HepG2 (cell line): Measurements from ENCODE around the gene MRPS18C. TPM values are rescaled to one million over a fixed set of nuclear protein-coding genes. Genes with fewer than 3 reads are reported as not detected.
A peak's percentile ranks its signal among the peaks of the same experiment; 100 is the strongest.

Source experiments
- CENPX ChIP-seq: sonication (generic); formaldehyde crosslinking; IDR thresholded peaks from 2 replicates; pipeline ENCODE4 v1.9.0; 2021; ENCODE audit warnings: mild to moderate bottlenecking, missing genetic modification reagents, moderate library complexity
- E2F1 ChIP-seq: sonication (generic); formaldehyde crosslinking; IDR thresholded peaks from 2 replicates; pipeline ENCODE4 v1.5.0; 2020; ENCODE audit warnings: missing genetic modification reagents
- HNRNPL ChIP-seq: fragments of 200-400 bp; formaldehyde crosslinking; IDR thresholded peaks from 2 replicates; pipeline ENCODE4 v1.6.1; 2017; ENCODE audit warnings: mild to moderate bottlenecking, low read depth, low read length
- IKZF4 ChIP-seq: sonication (generic); formaldehyde crosslinking; IDR thresholded peaks from 2 replicates; pipeline ENCODE4 v1.5.1; 2020; ENCODE audit warnings: borderline replicate concordance, mild to moderate bottlenecking, low read depth, missing genetic modification reagents; ENCODE audit errors: not compliant biosample characterization
- KDM4B ChIP-seq: sonication (generic); formaldehyde crosslinking; IDR thresholded peaks from 2 replicates; pipeline ENCODE4 v1.4.0; 2020; ENCODE audit warnings: missing genetic modification reagents
- KLF9 ChIP-seq: IDR thresholded peaks from 2 replicates; pipeline ENCODE4 v1.6.1; 2016; ENCODE audit warnings: low read depth
- NR2F1 ChIP-seq, 2 experiments: fragments of 450-650 bp in 1 of 2; formaldehyde crosslinking in 1 of 2; IDR thresholded peaks; 2 replicates each; pipeline versions ENCODE4 v1.5.0 to v1.6.1; 2016 to 2020; ENCODE audit warnings: mild to moderate bottlenecking in 1 of 2, missing compliant biosample characterization in 1 of 2, missing genetic modification reagents in 1 of 2, moderate library complexity in 1 of 2
- ONECUT2 ChIP-seq: sonication (generic); formaldehyde crosslinking; IDR thresholded peaks from 2 replicates; pipeline ENCODE4 v1.4.0; 2020; ENCODE audit warnings: missing genetic modification reagents
- REPIN1 ChIP-seq: sonication (generic); formaldehyde crosslinking; IDR thresholded peaks from 2 replicates; pipeline ENCODE4 v1.8.0; 2022; ENCODE audit warnings: missing genetic modification reagents, low read depth, mild to moderate bottlenecking, borderline replicate concordance
- SKI ChIP-seq: fragments of 450-650 bp; IDR thresholded peaks from one replicate; pipeline ENCODE4 v1.6.1; 2018; ENCODE audit warnings: mild to moderate bottlenecking; ENCODE audit not compliant: partially characterized antibody
- SP5 ChIP-seq: IDR thresholded peaks from 2 replicates; pipeline ENCODE4 v1.6.1; 2016; ENCODE audit warnings: low read depth, borderline replicate concordance
- TBP ChIP-seq: sonication (generic); formaldehyde crosslinking; IDR thresholded peaks from 2 replicates; pipeline ENCODE4 v1.5.0; 2020; ENCODE audit warnings: missing genetic modification reagents
- TCF7 ChIP-seq: sonication (generic); IDR thresholded peaks from 2 replicates; pipeline ENCODE4 v1.6.1; 2016; ENCODE audit warnings: antibody characterized with exemption, low read depth
- THAP11 ChIP-seq: IDR thresholded peaks from 2 replicates; pipeline ENCODE4 v1.6.1; 2016; ENCODE audit warnings: missing biosample characterization, missing genetic modification reagents
- XRCC5 ChIP-seq: fragments of 200-400 bp; formaldehyde crosslinking; optimal IDR thresholded peaks from 2 replicates; pipeline ENCODE3; 2017; ENCODE audit warnings: mild to moderate bottlenecking, low read length
- ZFP37 ChIP-seq: sonication (generic); formaldehyde crosslinking; IDR thresholded peaks from 2 replicates; pipeline ENCODE4 v1.4.0; 2020; ENCODE audit warnings: missing genetic modification reagents, borderline replicate concordance
- ZIK1 ChIP-seq: sonication (generic); formaldehyde crosslinking; IDR thresholded peaks from 2 replicates; pipeline ENCODE4 v1.5.0; 2020; ENCODE audit warnings: mild to moderate bottlenecking, low read depth, missing genetic modification reagents, borderline replicate concordance
- ZKSCAN8 ChIP-seq: IDR thresholded peaks from 2 replicates; pipeline ENCODE4 v1.6.1; 2016; ENCODE audit warnings: borderline replicate concordance, missing genetic modification reagents, missing compliant biosample characterization
- ZMAT5 ChIP-seq: sonication (generic); formaldehyde crosslinking; IDR thresholded peaks from 2 replicates; pipeline ENCODE4 v1.5.0; 2020; ENCODE audit warnings: mild to moderate bottlenecking, low read depth, missing genetic modification reagents, borderline replicate concordance
- ZNF24 ChIP-seq: fragments of 450-650 bp; IDR thresholded peaks from 2 replicates; pipeline ENCODE4 v1.6.1; 2017; ENCODE audit warnings: antibody characterized with exemption, mild to moderate bottlenecking
- ZNF292 ChIP-seq: sonication (generic); formaldehyde crosslinking; IDR thresholded peaks from 2 replicates; pipeline ENCODE4 v1.8.1; 2022; ENCODE audit warnings: mild to moderate bottlenecking, low read depth, missing genetic modification reagents, borderline replicate concordance
- ZNF761 ChIP-seq: sonication (generic); formaldehyde crosslinking; conservative IDR thresholded peaks from 2 replicates; pipeline ENCODE4 v1.4.0; 2020; ENCODE audit warnings: mild to moderate bottlenecking, missing genetic modification reagents
- polyA plus RNA-seq, 8 experiments: library from polyadenylated mRNA; depleted of rRNA in 3 of 8; stranded (reverse) in 7 of 8; unstranded in 1 of 8; fragments of >200 nt; fragmentation: Illumina TruSeq in 4 of 8; extraction: Trizol in 4 of 8; gene quantifications; 2 replicates each; pipeline versions ENCODE4 v1.2.1 to v1.2.3, GENCODE V29; 2011 to 2016; ENCODE audit warnings: low read depth in 4 of 8, missing spikeins in 1 of 8, mixed read lengths in 1 of 8; ENCODE audit not compliant: insufficient read depth in 1 of 8
- total RNA-seq, 5 experiments: library from RNA; depleted of rRNA; stranded (reverse); fragments of >200 nt; fragmentation: Illumina TruSeq; extraction: Trizol; gene quantifications; 2 replicates each; pipeline ENCODE4 v1.2.3, GENCODE V29; 2016; ENCODE audit warnings: low read depth in 1 of 5
- TF ChIP-seq, protein P1 (sequence below): sonication (generic); formaldehyde crosslinking; IDR thresholded peaks from 2 replicates; pipeline ENCODE4 v1.8.1; 2022; ENCODE audit warnings: low read depth, mild to moderate bottlenecking, missing genetic modification reagents
- TF ChIP-seq, protein P2 (sequence below): sonication (generic); formaldehyde crosslinking; IDR thresholded peaks from 2 replicates; pipeline ENCODE4 v1.5.1; 2020; ENCODE audit warnings: missing genetic modification reagents, mild to moderate bottlenecking, borderline replicate concordance

MRPS18C gene
- total and polyA plus RNA-seq, 2 of the 13 experiments (the other 11 are each of a cell fraction or from before 2014, with no cell fraction given) = 45.4 to 124 TPM

DNA sequence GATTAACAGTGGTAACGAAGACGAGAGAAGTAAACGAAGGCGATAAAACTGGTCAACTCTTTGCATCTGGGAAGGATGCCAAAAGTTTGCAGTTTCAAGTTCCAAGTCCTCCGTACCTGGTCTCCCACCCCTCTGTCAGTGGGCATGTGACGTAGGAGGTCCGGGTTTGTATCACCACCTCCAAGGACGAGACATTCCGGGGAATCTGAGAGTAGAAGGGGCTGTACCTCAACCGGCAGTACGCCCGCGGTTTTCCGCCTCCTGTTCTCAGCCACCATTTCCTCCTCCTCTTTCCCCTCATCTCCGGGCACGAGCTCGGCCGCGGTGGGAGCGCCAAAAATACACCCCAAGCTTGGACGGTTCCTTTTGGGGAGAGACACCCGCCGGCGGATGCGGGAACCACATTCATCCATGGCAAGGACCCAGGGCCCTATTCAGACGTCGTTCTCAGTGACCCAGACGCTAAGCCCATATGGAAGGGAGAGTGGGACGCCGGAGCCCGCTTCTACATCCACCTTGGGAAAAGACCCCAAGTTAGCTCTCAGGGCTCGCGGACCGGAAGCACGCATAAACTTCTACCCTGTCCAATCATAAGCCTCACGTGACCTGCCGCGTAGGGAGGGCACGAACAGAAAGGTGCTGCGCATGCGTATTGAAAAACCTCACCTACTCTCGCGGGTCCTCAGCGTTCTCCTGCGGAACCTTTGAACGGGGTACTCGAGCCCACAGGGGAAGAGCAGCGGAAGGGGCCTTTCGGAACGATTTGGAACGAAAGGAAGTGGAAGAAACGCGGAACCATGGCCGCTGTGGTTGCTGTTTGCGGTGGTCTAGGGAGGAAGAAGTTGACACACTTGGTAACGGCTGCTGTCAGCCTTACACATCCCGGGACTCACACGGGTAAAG lies at the start of gene MRPS18C, which contains the start of gene HELQ (continued):
- TF ChIP-seq E2F1 (CRISPR knock-in tag) (no peak), REPIN1 (CRISPR knock-in tag) (peak; percentile 96), ZNF292 (CRISPR knock-in tag) (no peak), ZNF24 (no peak), TCF7 (0 out of 2 replicates have a peak, but pooled peaks have one; percentile 11), SKI (no peak), SP5 (CRISPR knock-in tag) (0 out of 2 replicates have a peak, but pooled peaks have one; percentile 54), IKZF4 (CRISPR knock-in tag) (no peak), ZNF761 (CRISPR knock-in tag) (peak; percentile 67; the same call in 1 of the 2 replicates), ONECUT2 (CRISPR knock-in tag) (peak; percentile 65; the same call in 1 of the 2 replicates), CENPX (CRISPR knock-in tag) (no peak), HNRNPL (no peak), TBP (CRISPR knock-in tag) (no peak), ZMAT5 (CRISPR knock-in tag) (no peak), KDM4B (peak; percentile 92), THAP11 (CRISPR knock-in tag) (peak; percentile 96), KLF9 (no peak; the same call in 1 of the 2 replicates), ZIK1 (CRISPR knock-in tag) (no peak; the same call in 1 of the 2 replicates), ZFP37 (CRISPR knock-in tag) (0 out of 2 replicates have a peak, but pooled peaks have one; percentile 7), ZKSCAN8 (CRISPR knock-in tag) (no peak), XRCC5 (peak; percentile 99), NR2F1 (CRISPR knock-in tag; IDR thresholded peaks at IDR 0.05) (no peak)
- TF ChIP-seq, protein P1, sequence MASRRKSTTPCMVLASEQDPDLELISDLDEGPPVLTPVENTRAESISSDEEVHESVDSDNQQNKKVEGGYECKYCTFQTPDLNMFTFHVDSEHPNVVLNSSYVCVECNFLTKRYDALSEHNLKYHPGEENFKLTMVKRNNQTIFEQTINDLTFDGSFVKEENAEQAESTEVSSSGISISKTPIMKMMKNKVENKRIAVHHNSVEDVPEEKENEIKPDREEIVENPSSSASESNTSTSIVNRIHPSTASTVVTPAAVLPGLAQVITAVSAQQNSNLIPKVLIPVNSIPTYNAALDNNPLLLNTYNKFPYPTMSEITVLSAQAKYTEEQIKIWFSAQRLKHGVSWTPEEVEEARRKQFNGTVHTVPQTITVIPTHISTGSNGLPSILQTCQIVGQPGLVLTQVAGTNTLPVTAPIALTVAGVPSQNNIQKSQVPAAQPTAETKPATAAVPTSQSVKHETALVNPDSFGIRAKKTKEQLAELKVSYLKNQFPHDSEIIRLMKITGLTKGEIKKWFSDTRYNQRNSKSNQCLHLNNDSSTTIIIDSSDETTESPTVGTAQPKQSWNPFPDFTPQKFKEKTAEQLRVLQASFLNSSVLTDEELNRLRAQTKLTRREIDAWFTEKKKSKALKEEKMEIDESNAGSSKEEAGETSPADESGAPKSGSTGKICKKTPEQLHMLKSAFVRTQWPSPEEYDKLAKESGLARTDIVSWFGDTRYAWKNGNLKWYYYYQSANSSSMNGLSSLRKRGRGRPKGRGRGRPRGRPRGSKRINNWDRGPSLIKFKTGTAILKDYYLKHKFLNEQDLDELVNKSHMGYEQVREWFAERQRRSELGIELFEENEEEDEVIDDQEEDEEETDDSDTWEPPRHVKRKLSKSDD = peak; percentile 78; the same call in 1 of the 2 replicates
- TF ChIP-seq, protein P2, sequence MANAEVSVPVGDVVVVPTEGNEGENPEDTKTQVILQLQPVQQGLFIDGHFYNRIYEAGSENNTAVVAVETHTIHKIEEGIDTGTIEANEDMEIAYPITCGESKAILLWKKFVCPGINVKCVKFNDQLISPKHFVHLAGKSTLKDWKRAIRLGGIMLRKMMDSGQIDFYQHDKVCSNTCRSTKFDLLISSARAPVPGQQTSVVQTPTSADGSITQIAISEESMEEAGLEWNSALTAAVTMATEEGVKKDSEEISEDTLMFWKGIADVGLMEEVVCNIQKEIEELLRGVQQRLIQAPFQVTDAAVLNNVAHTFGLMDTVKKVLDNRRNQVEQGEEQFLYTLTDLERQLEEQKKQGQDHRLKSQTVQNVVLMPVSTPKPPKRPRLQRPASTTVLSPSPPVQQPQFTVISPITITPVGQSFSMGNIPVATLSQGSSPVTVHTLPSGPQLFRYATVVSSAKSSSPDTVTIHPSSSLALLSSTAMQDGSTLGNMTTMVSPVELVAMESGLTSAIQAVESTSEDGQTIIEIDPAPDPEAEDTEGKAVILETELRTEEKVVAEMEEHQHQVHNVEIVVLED (CRISPR knock-in tag) = peak; percentile 89
